Myocyte (in vitro differentiated cells): Measurements from ENCODE around the gene LRRC37A. TPM values are rescaled to one million over a fixed set of nuclear protein-coding genes. Genes with fewer than 3 reads are reported as not detected.
"Not testable (repeated sequence)": the region's sequence is repeated elsewhere in the genome, so short reads cannot be mapped to it uniquely, and the experiment has no call there.

ENCODE experiments used
- DNase-seq: peaks from one replicate; pipeline ENCODE4 v3.0.0-alpha.2; 2012; ENCODE audit warnings: low read depth
- total RNA-seq: library from RNA; depleted of rRNA; stranded (reverse); fragments of >200 nt; gene quantifications from 2 replicates; pipeline ENCODE4 v1.2.3, GENCODE V29; 2014

LRRC37A gene
- total RNA-seq, 1 donor from 2014 or later: 1.5 TPM

- peak; percentile 77 for DNase-seq
These were observed 8.1 kb upstream of the LRRC37A start for GRCh38 chr17:46286764-46287221.

- DNase-seq: not testable (repeated sequence)
These were observed 7.3 kb upstream of the LRRC37A start for GRCh38 chr17:46287587-46287986.

GRCh38 chr17:46290906-46291546 is 3.9 kb upstream of the LRRC37A start:
- not testable (repeated sequence) for DNase-seq

- not testable (repeated sequence) for DNase-seq
These were observed 3.3 kb upstream of the LRRC37A start for GRCh38 chr17:46291618-46292017.

- DNase-seq: not testable (repeated sequence)
These were observed 46.3 kb downstream of the LRRC37A start for GRCh38 chr17:46341220-46341619.

- not testable (repeated sequence) for DNase-seq
These were observed 47.2 kb downstream of the LRRC37A start for GRCh38 chr17:46342131-46342530.

GRCh38 chr17:46348345-46348744 is 53.4 kb downstream of the LRRC37A start:
- not testable (repeated sequence) for DNase-seq

- DNase-seq: not testable (repeated sequence)
These were observed 54.1 kb downstream of the LRRC37A start for GRCh38 chr17:46349060-46349459.

- not testable (repeated sequence) for DNase-seq
These were observed 58.9 kb downstream of the LRRC37A start for GRCh38 chr17:46353856-46354255.

- not testable (repeated sequence) for DNase-seq
These were observed 66.3 kb downstream of the LRRC37A start for GRCh38 chr17:46361145-46361735.

GRCh38 chr17:46361755-46362154 is 66.8 kb downstream of the LRRC37A start, which contains the start of gene ARL17B:
ARL17B (minus strand) TSS chr17:46361766; CDS start chr17:46358397, 3,369 bp downstream.
- not testable (repeated sequence) for DNase-seq

GRCh38 chr17:46367520-46367919 is 72.6 kb downstream of the LRRC37A start:
- DNase-seq: not testable (repeated sequence)

- not testable (repeated sequence) for DNase-seq
These were observed 77.6 kb downstream of the LRRC37A start for GRCh38 chr17:46372236-46373229.

- not testable (repeated sequence) for DNase-seq
These were observed 78.5 kb downstream of the LRRC37A start for GRCh38 chr17:46373418-46373817.

GRCh38 chr17:46383118-46383517 is 88.2 kb downstream of the LRRC37A start:
- not testable (repeated sequence) for DNase-seq

GRCh38 chr17:46385491-46385890 is 90.6 kb downstream of the LRRC37A start:
- DNase-seq: not testable (repeated sequence)

Other genes starting within 250 kb of the LRRC37A start
- 19.3 and 25.2 TPM in 2 replicates for gene KANSL1, start 101.7 kb upstream of the LRRC37A start, total RNA-seq
- gene ARL17B, start 66.6 kb downstream of the LRRC37A start, total RNA-seq: 10.2 and 17.7 TPM in 2 replicates
- 7.2 and 9.5 TPM in 2 replicates for gene LRRC37A2, start 217.3 kb downstream of the LRRC37A start, total RNA-seq